RCC 7860 (cell line): Measurements from ENCODE around the gene NUDT6.
A peak's percentile ranks its signal among the peaks of the same experiment; 100 is the strongest.
"Not testable (repeated sequence)": the region's sequence is repeated elsewhere in the genome, so short reads cannot be mapped to it uniquely, and the experiment has no call there.

Source experiments
- DNase-seq: peaks from one replicate; pipeline ENCODE4 v3.0.0-alpha.2; 2015; ENCODE audit warnings: low spot score
- FAIRE-seq: peaks from 2 replicates; lab custom pipeline; 2012; peaks lifted over from hg19 to GRCh38; lab: Jason Lieb, UNC

NUDT6 gene

DNA sequence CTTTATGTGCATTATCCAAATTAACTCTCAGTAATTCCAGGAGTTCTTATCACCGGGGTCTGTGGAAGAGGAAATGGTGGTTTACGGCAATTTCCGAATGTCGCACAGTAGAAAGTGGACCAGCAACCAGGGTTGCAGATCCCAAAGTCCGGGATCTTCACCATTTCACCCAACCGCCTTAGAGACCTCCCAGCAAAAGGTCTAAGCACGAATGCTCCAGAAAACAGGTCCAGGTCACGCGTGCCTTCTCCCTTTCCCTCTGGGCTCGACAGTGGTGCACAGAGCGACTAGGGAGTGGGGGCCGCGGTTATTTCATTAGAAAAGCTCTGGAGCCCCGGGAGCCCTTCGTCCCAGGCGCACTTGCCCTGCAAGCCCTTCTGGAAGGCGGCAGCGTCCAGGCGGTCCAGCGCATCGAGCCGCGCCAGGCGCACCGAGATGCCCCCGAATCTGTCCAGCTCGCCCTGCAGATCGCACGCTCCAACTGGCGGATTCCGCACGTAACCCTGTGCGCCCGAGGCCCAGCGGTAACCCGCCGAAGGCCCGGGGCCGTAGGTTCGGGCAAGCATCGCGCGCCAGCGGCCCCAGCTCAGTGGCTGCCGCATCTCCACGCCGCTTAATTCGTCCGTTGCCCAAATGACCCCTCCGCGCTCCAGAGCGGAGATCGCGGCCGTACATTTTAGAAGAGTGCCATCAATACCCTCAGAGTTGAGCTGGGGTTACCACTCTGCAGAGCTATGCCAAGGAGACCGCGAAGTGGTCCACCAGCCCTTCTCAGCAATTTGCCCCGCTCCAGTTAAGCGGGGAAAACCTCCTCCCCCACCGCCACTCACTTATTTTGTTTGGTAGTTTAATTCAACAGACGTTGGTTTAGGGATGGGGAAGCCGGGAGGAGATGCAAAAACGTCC lies at the start of gene NUDT6:
NUDT6 (minus strand) TSS at position 627 of the 906 bp plus-strand sequence; CDS start at position 602, 25 bp downstream.
- FAIRE-seq (no peak), DNase-seq (peak; percentile 40)

DNA sequence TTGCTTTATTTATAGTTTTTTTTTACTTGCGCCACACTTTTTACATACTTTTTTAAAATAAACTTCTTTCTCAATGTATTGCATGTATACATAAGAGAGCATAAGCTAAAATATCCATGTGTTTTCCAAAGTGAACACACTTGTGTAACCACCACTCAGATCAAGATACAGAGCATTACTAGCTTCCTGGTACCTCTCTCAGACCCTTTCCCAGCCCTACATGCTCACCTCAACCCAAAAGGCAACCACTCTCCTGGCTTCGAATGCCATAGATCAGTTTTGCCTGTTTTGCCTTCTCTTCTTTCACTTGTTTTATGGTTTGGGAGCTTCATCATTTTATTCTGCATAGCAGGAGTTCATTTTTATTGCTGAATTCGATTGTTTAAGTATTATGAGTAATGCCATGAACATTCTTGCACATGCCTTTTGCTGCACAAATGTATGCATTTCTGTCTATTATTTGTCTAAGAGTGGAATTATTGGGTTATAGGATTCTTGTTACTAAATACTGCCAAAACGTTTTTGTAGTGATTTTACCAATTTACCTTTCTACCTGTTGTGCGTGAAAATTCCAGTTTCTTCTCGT lies 45.9 kb upstream of the NUDT6 start:
- no peak for DNase-seq
- FAIRE-seq = no peak

DNA sequence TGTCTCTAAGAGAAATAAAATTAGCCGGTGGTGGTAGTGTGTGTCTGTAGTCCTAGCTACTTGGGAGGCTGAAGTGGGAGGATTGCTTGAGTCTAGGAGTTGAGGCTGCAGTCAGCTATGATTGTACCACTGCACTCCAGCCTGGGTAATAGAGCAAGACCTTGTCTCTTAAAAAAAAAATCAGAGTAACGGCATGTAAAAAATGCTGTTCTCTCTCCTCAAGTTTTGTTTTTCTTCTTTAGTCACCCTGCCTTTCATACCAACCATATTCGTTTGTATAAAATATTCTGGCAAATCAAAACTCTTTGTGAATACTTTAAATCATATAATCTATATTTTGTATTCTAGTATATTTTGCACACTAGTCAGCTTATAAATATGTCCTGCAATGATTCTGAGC lies 44.8 kb upstream of the NUDT6 start:
- FAIRE-seq = no peak
- DNase-seq = no peak

- FAIRE-seq (no peak), DNase-seq (no peak)
These were observed 43.8 kb upstream of the NUDT6 start for GRCh38 chr4:122966201-122966600.

GRCh38 chr4:122963216-122963615 lies 40.8 kb upstream of the NUDT6 start:
- FAIRE-seq (no peak), DNase-seq (no peak)

GRCh38 chr4:122960611-122961000 lies 38.2 kb upstream of the NUDT6 start:
- DNase-seq (no peak), FAIRE-seq (no peak)

DNA sequence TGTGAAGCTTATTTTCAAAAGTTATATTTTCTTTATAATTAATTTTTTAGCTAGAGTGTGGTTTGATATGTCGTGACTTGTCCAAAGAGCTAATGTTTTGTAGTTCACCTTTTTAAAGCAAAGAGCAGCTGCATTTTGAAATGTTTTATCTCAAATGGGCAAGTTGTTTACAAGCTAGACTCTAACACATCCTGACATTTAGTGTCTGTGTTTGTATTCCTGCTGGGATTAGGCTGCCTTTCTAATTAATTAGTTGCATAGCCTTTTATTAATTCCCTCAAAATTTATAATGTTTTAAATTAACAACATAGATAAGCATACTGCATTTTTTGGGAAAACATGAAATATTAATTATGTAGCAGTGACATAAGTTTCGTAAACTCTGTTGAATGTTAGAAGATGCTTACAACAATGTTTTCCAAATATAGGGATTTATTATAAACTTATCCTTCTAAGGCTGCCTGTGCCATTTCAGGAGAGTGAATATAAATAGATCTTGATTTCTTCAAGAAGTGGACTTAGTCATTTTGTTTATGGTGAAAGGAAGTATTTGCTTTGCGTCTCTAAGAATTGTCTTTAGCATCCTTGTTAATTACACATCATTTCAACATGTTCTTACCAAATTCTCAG lies 37.7 kb upstream of the NUDT6 start:
- FAIRE-seq = no peak
- no peak for DNase-seq

DNA sequence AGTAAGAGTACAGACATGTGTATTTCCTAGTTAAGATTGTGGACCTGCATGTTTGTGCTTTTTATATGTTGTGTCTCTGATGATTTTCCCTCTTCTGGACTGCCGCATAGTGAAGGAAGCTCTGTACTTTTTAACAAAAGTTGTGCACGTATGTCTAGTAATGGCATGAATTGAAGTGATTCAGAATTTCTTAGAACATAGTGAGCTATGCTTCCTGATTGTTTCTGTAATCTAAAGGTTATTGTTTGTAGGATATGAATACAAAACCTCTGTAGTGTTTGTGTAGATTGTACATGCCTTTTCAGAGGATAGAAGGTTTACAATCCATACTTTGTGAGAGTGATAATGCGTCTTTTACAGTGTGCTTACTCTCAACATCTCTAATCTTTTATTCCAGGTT lies 37.0 kb upstream of the NUDT6 start:
- DNase-seq = no peak
- FAIRE-seq = no peak

- no peak for DNase-seq
- no peak for FAIRE-seq
These were observed 36.1 kb upstream of the NUDT6 start for GRCh38 chr4:122958505-122958904.

- FAIRE-seq (no peak), DNase-seq (no peak)
These were observed 31.5 kb upstream of the NUDT6 start for GRCh38 chr4:122953924-122954323.

DNA sequence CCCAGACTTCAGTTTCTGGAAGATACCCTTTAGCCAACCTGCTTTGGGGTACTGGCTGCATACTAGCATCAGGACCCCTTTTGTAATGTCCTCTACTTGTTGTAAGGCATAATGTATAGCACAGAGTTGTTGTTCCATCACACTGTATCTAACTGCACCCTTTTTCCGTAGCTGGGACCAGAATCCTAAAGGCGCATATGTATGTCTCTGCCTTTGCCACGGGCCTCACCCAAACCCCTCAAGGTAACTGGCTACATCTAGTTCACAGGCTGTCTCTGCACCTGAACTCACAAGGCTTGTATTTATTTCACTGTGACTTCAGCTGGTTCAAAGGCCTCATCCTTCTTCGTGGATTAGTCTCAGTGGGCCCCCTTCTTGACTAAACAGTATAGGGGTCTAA lies 29.6 kb upstream of the NUDT6 start:
- DNase-seq (no peak), FAIRE-seq (no peak)

- no peak for DNase-seq
- FAIRE-seq = no peak
These were observed 26.3 kb upstream of the NUDT6 start for GRCh38 chr4:122948671-122949070.

- DNase-seq (no peak), FAIRE-seq (no peak)
These were observed 23.7 kb upstream of the NUDT6 start for GRCh38 chr4:122946142-122946541.

- not testable (repeated sequence) for FAIRE-seq, DNase-seq
These were observed 22.7 kb upstream of the NUDT6 start for GRCh38 chr4:122945136-122945535.

- FAIRE-seq = no peak
- no peak for DNase-seq
These were observed 10.4 kb upstream of the NUDT6 start for GRCh38 chr4:122932763-122933162.

- FAIRE-seq (peak; percentile 84), DNase-seq (peak; percentile 31)
These were observed 8.5 kb upstream of the NUDT6 start for GRCh38 chr4:122930862-122931261.

DNA sequence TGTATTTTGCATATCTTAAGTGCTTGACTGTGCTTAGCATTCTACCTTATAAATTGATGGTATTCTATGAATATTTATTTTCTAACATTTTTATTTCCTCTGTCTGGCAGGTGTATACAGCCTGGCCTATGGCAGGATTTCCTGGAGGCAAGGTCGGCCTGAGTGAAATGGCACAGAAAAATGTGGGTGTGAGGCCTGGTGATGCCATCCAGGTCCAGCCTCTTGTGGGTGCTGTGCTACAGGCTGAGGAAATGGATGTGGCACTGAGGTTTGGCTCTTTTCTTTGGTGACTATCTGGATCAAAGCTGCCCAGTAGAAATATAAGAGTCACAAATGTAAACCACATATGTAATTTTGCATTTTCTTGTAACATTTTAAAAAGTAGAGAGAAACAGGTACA lies 6.5 kb upstream of the NUDT6 start:
- FAIRE-seq (no peak), DNase-seq (no peak)

GRCh38 chr4:122922877-122923511 lies 597 bp upstream of the NUDT6 start:
- DNase-seq = peak; percentile 71
- FAIRE-seq = peak; percentile 72

DNA sequence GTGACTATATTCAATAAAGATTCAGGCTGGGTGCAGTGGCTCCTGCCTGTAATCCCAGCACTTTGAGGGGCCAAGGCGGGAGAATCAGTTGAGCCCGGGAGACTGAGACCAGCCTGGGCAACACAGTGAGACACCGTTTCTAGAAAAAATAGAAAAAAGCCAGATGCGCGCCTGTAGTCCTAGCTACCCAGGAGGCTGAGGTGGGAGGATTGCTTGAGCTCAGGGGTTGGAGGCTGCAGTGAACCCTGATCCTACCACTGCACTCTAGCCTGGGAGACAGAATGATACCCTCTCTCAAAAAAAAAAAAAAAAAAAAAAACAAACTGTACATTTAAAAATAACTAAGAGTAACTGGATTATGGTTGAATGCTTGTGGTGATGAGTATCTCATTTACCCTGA lies 1.1 kb downstream of the NUDT6 start:
- no peak for FAIRE-seq
- no peak for DNase-seq

GRCh38 chr4:122920473-122920872 lies 1.9 kb downstream of the NUDT6 start:
- FAIRE-seq (no peak), DNase-seq (no peak)

DNA sequence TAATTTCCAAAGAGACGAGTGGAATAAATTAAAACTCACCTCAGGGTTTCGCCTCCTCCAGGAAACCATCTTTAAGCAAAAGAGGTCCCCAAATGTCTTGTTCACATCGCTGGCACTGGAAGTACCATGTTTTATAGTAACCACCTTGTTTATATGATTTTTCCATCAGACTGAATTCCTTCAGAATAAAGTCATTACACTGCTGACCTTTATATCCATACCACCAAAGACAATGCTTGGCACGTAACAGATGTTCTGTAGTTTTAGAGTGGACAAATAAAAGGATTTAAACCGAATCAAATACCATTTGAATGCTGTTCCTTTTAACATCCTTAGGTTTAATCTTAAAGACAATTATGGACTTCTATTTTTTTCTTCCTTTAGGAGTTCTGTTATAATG lies 4.7 kb downstream of the NUDT6 start:
- no peak for DNase-seq

More for the DNA sequence above, 4.7 kb downstream of the NUDT6 start:
- no peak for FAIRE-seq
